Mesodermal cell (in vitro differentiated cells): ENCODE results near the gene FHIT.
"Not testable (repeated sequence)": the region's sequence is repeated elsewhere in the genome, so short reads cannot be mapped to it uniquely, and the experiment has no call there.

ENCODE experiments used
- H3K27ac ChIP-seq: 2 replicates; pipeline ENCODE4 v1.7.0; 2013; ENCODE audit warnings: mild to moderate bottlenecking, low read depth, low read length, moderate library complexity; ENCODE audit not compliant: severe bottlenecking
- H3K36me3 ChIP-seq: 2 replicates; pipeline ENCODE4 v1.7.1; 2013; ENCODE audit warnings: mild to moderate bottlenecking, low read length, moderate library complexity; ENCODE audit not compliant: control insufficient read depth, insufficient read depth
- H3K4me1 ChIP-seq: one replicate; pipeline ENCODE4 v1.7.1; 2013; ENCODE audit warnings: mild to moderate bottlenecking, low read length; ENCODE audit not compliant: insufficient read depth, control insufficient read depth, poor library complexity, severe bottlenecking
- H3K4me3 ChIP-seq: 2 replicates; pipeline ENCODE4 v1.7.0; 2013; ENCODE audit warnings: low read length, control low read depth, mild to moderate bottlenecking; ENCODE audit not compliant: insufficient read depth, poor library complexity, severe bottlenecking; ENCODE audit errors: extremely low read depth
- H3K9me3 ChIP-seq: 2 replicates; pipeline ENCODE4 v1.7.1; 2013; ENCODE audit warnings: mild to moderate bottlenecking, low read length, moderate library complexity; ENCODE audit not compliant: control insufficient read depth
- WGBS, 2 experiments: methylation state at CpG; one replicate each; pipeline ENCODE4 v1.1.5; 2013; ENCODE audit warnings: missing lambda C conversion rate in 2 of 2; ENCODE audit not compliant: insufficient coverage in 2 of 2; 5-methylcytosine and 5-hydroxymethylcytosine counted together

FHIT gene

DNA sequence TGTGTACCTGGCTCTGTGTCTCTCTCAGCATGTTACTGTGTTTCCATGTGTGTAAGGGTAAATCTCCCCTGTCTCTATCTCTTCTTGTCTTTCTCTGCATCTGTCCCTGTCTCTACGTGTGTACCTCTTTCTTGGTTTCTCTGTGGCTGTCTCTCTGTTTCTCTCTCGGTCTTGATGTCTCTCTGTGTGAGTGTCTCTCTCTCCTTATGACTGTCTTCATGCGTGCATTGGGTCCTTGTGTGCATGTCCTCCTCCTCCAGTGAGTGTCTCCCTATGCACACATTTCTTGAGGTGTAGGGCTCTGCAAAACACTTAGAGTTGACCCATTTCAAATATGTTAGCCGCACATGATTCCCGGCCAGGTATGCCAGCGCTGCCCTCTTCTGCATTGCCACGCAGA, 1298.1 kb downstream of the FHIT start:
- H3K4me3 ChIP-seq, result no peak overlapping the region
- no peaks in the 10 kb centered on the region for H3K36me3 ChIP-seq
- no peaks in the 10 kb centered on the region for H3K4me1 ChIP-seq
- 89 to 100% methylated on average over 6 to 7 of the region's 7 CpGs for WGBS, 2 experiments
- no peak overlapping the region for H3K27ac ChIP-seq
- H3K9me3 ChIP-seq, result no peaks in the 10 kb centered on the region

GRCh38 chr3:59949311-59949710, 1301.9 kb downstream of the FHIT start:
- no CpG with 5 or more reads among the region's 5 CpGs for WGBS, 2 experiments
- Histone ChIP-seq H3K9me3 (no peaks in the 10 kb centered on the region), H3K27ac (no peak overlapping the region), H3K4me3 (no peak overlapping the region), H3K4me1 (no peaks in the 10 kb centered on the region), H3K36me3 (no peaks in the 10 kb centered on the region)

- no peaks in the 10 kb centered on the region for H3K9me3 ChIP-seq
- H3K27ac ChIP-seq, result no peak overlapping the region
- H3K36me3 ChIP-seq, result no peaks in the 10 kb centered on the region
- H3K4me3 ChIP-seq, result no peak overlapping the region
- H3K4me1 ChIP-seq, result no peaks in the 10 kb centered on the region
- no CpG with 5 or more reads among the region's 1 CpG for WGBS, 2 experiments
These were observed 1304.9 kb downstream of the FHIT start for GRCh38 chr3:59946401-59946800.

DNA sequence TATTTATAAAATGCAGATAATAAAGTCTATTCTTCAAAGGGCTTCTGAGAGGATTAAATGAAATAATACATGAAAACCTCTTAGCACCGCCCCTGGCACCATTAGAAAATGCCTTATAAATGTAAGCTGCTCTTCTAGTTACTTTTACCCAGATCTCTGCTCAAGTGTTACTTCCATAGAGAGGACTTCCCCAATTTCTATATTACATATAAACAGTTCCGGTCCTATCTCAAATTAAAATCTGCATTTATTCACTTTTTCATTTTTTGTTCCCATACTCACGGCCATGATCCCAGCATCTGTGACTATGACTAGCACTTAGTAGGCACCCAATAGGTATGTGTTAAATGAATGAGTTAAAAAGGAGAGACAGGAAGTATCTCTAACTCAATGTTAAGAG, 1310.5 kb downstream of the FHIT start:
- WGBS, 2 experiments, result 92 to 100% methylated on average over 1 to 2 of the region's 3 CpGs
- Histone ChIP-seq H3K4me3 (no peak overlapping the region), H3K36me3 (no peaks in the 10 kb centered on the region), H3K27ac (no peak overlapping the region), H3K4me1 (no peaks in the 10 kb centered on the region), H3K9me3 (no peaks in the 10 kb centered on the region)

DNA sequence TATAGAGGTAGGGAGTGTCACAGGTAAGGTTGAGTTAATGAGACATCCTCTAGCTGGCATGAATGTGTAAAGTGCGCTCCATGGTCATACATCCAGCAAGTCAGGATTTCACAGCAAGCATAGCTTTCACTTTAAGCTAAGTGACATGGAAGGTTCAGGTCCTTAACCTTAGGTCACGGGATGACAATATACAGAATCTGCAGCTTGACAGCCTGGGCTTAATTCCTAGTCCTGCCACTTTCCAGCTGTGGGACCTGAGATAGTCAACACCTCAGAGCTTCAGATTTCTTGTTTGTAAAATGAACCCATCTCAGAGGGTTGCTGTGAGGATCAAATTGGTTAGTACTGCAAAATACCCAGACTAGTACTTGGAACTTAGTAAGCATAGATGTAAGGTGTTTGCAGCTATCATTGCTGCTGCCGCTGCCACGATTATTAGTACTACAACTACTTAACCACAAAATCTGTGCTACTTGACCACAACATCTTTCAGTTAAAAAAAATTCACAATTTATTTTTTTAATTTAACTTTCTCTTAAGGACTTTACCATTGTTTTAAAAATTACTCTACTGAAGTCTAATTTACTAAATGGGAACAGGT, 1311.3 kb downstream of the FHIT start:
- H3K4me3 ChIP-seq, result no peak overlapping the region
- no peaks in the 10 kb centered on the region for H3K9me3 ChIP-seq
- WGBS, 2 experiments, result 94 to 95% methylated on average over 4 of the region's 4 CpGs
- no peak overlapping the region for H3K27ac ChIP-seq
- H3K4me1 ChIP-seq, result no peaks in the 10 kb centered on the region
- no peaks in the 10 kb centered on the region for H3K36me3 ChIP-seq

DNA sequence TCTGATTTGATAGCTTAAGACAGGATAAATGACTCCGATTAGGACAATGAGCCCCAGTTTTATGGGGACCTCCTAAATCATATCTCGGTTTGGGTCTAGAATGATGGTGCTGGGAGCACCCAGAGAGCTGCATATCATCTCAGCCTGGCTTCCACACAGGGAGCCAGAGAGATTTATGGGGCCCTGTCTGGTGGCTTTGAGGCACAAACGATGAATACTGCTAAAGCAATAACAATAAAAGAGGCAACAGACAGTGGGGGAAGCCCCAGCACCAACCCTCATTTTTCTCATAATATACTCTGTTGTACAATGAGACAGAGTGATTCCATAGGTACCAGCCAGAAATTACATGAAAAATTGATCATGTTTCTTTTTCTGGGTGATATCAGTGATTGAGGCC, 1312.4 kb downstream of the FHIT start:
- 83 to 92% methylated on average over 2 of the region's 3 CpGs for WGBS, 2 experiments
- no peaks in the 10 kb centered on the region for H3K9me3 ChIP-seq
- no peak overlapping the region for H3K4me3 ChIP-seq
- H3K27ac ChIP-seq, result no peak overlapping the region
- no peaks in the 10 kb centered on the region for H3K36me3 ChIP-seq
- no peaks in the 10 kb centered on the region for H3K4me1 ChIP-seq

DNA sequence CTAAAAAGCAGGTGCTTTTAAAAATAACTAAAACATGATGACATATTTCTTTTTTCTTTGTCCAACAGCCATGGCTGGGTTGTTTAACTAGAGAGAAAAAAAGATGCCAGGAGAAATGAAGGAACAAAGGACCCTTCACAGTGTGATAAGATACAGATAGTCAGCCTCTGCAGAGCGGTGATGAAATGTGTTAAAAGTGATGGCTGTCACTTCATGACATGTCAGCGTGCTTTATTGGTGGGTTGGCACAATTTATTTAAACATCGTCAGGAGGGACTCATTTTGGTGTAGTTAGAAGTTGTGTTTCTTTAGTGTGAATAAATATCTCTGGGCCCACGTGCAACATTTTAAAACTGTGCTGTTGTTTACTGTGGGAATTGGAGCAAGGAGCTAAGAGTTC, 1314.1 kb downstream of the FHIT start:
- Histone ChIP-seq H3K9me3 (no peaks in the 10 kb centered on the region), H3K4me3 (no peak overlapping the region), H3K36me3 (no peaks in the 10 kb centered on the region), H3K4me1 (no peaks in the 10 kb centered on the region), H3K27ac (no peak overlapping the region)
- whole genome bisulfite sequencing, 2 experiments, result 83% methylated on average over 2 to 4 of the region's 4 CpGs

DNA sequence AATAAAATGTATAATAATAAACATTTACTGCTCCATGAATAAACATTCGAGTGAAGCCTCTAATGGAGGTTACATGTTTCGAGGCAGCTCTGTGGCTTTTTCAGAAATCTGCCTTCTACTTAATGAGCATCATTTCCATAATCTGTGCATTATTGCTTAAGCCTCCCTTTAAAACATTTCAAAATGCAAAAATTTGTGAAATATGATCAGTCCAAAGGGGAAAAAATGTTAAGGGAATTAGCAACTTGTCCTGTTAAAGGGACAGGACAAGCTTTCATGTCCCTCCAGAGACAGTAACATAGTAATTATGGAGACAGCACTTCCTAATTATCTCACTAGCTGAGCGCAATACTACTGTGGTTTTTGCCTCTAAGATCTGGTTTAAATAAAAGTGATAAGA, 1314.8 kb downstream of the FHIT start:
- H3K27ac ChIP-seq, result no peak overlapping the region
- WGBS, 2 experiments, result 100% methylated on average over 1 of the region's 3 CpGs; no CpG with 5 or more reads in 1 of the 2 experiments

GRCh38 chr3:59935025-59935424, 1316.2 kb downstream of the FHIT start:
- H3K4me3 ChIP-seq, result no peak overlapping the region
- no peaks in the 10 kb centered on the region for H3K36me3 ChIP-seq
- H3K27ac ChIP-seq, result no peak overlapping the region
- WGBS, 2 experiments, result 88% methylated on average over 1 of the region's 1 CpG; no CpG with 5 or more reads in 1 of the 2 experiments
- no peaks in the 10 kb centered on the region for H3K9me3 ChIP-seq
- no peaks in the 10 kb centered on the region for H3K4me1 ChIP-seq

More for the DNA sequence above, 1314.8 kb downstream of the FHIT start:
- no peaks in the 10 kb centered on the region for H3K36me3 ChIP-seq
- no peaks in the 10 kb centered on the region for H3K9me3 ChIP-seq
- H3K4me1 ChIP-seq, result no peaks in the 10 kb centered on the region
- no peak overlapping the region for H3K4me3 ChIP-seq

DNA sequence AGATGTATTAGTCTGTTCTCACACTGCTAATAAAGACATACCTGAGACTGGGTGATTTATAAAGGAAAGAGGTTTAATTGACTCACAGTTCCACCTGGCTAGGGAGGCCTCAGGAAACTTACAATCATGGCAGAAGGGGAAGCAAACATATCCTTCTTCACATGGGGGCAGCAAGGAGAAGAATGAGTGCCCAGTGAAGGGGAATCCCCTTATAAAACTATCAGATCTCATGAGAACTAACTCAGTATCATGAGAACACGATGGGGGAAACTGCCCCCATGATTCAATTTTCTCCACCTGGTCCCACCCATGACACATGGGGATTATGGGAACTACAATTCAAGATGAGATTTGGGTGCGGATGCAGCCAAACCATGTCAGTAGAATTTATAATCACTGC, 1316.7 kb downstream of the FHIT start:
- H3K4me3 ChIP-seq, H3K36me3 ChIP-seq, H3K27ac ChIP-seq, H3K4me1 ChIP-seq, H3K9me3 ChIP-seq: not testable (repeated sequence)
- WGBS, 2 experiments, result 80% methylated on average over 1 to 2 of the region's 2 CpGs

DNA sequence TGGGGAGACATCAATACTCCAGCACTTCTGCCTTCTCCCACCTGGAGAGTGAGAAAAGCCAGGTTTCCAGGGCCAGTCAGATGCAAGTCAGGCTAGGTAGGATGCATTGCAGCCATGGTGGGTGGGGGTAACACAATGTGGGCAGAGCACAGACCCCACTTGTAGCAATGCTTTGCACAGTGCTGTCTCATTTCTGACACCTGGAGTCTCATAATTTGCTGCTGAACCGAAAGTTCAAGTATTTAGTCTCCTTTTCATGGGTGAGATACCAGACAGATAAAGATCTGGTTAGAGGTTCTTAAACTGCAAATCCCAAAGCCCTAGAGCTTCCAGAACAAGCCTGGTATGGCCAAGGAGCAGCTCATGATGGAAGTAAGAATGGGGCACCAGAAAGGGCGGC, 1321.1 kb downstream of the FHIT start:
- Histone ChIP-seq H3K4me1 (no peaks in the 10 kb centered on the region), H3K9me3 (no peaks in the 10 kb centered on the region), H3K4me3 (no peak overlapping the region), H3K27ac (no peak overlapping the region), H3K36me3 (no peaks in the 10 kb centered on the region)
- WGBS, 2 experiments, result 89 to 100% methylated on average over 2 of the region's 2 CpGs
